NB4 (cell line): Measurements from ENCODE around the gene FAM186B.

Source experiments
- MYC ChIP-seq: IDR thresholded peaks from 2 replicates; pipeline ENCODE4 v1.6.1; 2011; ENCODE audit warnings: low read depth, low read length
- POLR2A ChIP-seq: IDR thresholded peaks from 2 replicates; pipeline ENCODE4 v1.6.1; 2011; ENCODE audit warnings: mild to moderate bottlenecking; ENCODE audit not compliant: insufficient read length; ENCODE audit errors: extremely low read depth
- TF ChIP-seq, protein P1 (sequence below): IDR thresholded peaks from one replicate; pipeline ENCODE4 v1.5.1; 2012; ENCODE audit warnings: low read depth, low read length
- TF ChIP-seq, protein P2 (sequence below): IDR thresholded peaks from 2 replicates; pipeline ENCODE4 v1.6.1; 2011; ENCODE audit warnings: low read depth, low read length

DNA sequence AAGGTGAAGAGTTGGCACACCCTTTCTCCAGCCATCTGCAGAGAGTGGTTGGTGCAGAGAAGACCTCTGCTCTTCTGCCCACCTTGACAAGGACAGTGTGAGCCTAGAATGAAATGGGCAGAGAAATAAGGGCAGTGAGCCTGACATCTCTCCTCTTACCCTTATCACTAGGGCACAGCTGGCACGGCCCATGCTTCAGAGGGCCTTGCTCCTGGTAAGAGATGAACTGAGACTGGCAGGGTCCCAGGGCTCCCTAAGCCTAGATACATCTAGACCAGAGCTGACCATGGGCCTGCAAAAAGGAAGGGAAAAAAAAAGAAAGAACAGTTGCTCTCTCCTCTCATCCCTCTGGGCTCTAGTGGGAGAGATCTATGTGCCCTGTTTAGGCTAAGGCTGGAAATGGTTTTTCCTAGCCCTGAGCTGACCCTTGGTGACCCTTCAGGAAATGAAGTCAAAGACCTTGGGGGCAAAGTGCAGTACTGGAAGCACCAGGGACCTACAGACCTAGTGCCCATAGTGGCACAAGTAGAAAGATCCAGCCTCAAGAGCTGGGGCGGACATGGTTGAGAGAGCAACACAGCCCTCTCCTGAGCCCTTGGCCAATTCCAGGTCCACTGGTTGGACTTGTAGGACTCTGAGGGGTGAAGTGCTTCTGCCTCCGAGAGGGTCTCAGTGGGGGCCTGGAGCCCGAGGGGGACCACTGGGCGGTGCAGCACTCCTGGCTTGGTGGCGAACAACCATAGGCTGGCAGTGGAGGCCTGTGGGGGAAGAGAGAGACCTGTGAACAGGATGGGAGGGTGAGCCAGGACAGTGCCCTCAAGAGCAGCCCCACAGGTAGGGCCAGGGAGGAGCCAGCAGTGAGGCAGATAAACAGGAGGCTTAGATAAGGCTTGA, 40.0 kb upstream of the FAM186B start:
- TF ChIP-seq, protein P1, sequence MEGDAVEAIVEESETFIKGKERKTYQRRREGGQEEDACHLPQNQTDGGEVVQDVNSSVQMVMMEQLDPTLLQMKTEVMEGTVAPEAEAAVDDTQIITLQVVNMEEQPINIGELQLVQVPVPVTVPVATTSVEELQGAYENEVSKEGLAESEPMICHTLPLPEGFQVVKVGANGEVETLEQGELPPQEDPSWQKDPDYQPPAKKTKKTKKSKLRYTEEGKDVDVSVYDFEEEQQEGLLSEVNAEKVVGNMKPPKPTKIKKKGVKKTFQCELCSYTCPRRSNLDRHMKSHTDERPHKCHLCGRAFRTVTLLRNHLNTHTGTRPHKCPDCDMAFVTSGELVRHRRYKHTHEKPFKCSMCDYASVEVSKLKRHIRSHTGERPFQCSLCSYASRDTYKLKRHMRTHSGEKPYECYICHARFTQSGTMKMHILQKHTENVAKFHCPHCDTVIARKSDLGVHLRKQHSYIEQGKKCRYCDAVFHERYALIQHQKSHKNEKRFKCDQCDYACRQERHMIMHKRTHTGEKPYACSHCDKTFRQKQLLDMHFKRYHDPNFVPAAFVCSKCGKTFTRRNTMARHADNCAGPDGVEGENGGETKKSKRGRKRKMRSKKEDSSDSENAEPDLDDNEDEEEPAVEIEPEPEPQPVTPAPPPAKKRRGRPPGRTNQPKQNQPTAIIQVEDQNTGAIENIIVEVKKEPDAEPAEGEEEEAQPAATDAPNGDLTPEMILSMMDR, result no peak
- TF ChIP-seq MYC (no peak), POLR2A (no peak)
- TF ChIP-seq, protein P2, sequence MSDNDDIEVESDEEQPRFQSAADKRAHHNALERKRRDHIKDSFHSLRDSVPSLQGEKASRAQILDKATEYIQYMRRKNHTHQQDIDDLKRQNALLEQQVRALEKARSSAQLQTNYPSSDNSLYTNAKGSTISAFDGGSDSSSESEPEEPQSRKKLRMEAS, result no peak
